ENCODE data around the gene MATCAP1. TPM values are rescaled to one million over a fixed set of nuclear protein-coding genes. Genes with fewer than 3 reads are reported as not detected.

MATCAP1 gene
- total and polyA plus RNA-seq, 10 of the 15 experiments (the other 5 are each of a cell fraction or from before 2014, with no cell fraction given), result 2.8 to 25.8 (median 8.6) TPM

GRCh38 chr16:67183627-67184452 is at the start of gene MATCAP1 (continued):
- TF ChIP-seq PRDM15 (CRISPR knock-in tag; IDR thresholded peaks at IDR 0.05) (no peak), CUX1 (IDR thresholded peaks at IDR 0.05; ENCODE audit: insufficient replicate concordance, low read depth, low read length) (no peak), POLR2A (IDR thresholded peaks at IDR 0.05; ENCODE audit: low read depth, low read length) (peak; percentile 76), NKRF (conservative IDR thresholded peaks at IDR 0.05) (0 out of 2 replicates have a peak, but pooled peaks have one; percentile 65), MEF2A (IDR thresholded peaks at IDR 0.05; ENCODE audit: insufficient read depth, low read depth, low read length) (no peak), ZNF207 (IDR thresholded peaks at IDR 0.05; ENCODE audit: borderline replicate concordance) (0 out of 2 replicates have a peak, but pooled peaks have one; percentile 62), SKIL (IDR thresholded peaks at IDR 0.05; ENCODE audit: low read depth, poor library complexity, severe bottlenecking) (no peak), MLLT1 (IDR thresholded peaks at IDR 0.05) (no peak), POLR2AphosphoS5 (IDR thresholded peaks at IDR 0.05; ENCODE audit: low read length) (no peak; the same call in 1 of the 2 replicates), ATF2 (IDR thresholded peaks at IDR 0.05; ENCODE audit: low read length) (no peak)
